IPS DF 19.7 (cell line): ENCODE data around the gene GPD2.

Experiments
- DNase-seq: peaks from one replicate; pipeline ENCODE4 v3.0.0-alpha.2; 2013; ENCODE audit warnings: low read depth, low spot score

Gene GPD2

GRCh38 chr2:156436497-156437085, 412 bp downstream of the GPD2 start:
- no peak for DNase-seq

- DNase-seq = no peak
Measured at GRCh38 chr2:156437272-156437930, 1.2 kb downstream of the GPD2 start.

- DNase-seq = no peak
Measured at GRCh38 chr2:156437931-156438410, 1.8 kb downstream of the GPD2 start.

- no peak for DNase-seq
Measured at GRCh38 chr2:156443089-156443488, 6.9 kb downstream of the GPD2 start.

GRCh38 chr2:156445296-156446220, 9.4 kb downstream of the GPD2 start:
- DNase-seq = no peak

- DNase-seq = no peak
Measured at GRCh38 chr2:156447761-156448160, 11.6 kb downstream of the GPD2 start.

- no peak for DNase-seq
Measured at GRCh38 chr2:156448766-156449165, 12.6 kb downstream of the GPD2 start.

- no peak for DNase-seq
Measured at GRCh38 chr2:156452971-156453370, 16.8 kb downstream of the GPD2 start.

- no peak for DNase-seq
Measured at GRCh38 chr2:156455361-156455975, 19.3 kb downstream of the GPD2 start.

GRCh38 chr2:156456616-156457015, 20.4 kb downstream of the GPD2 start:
- DNase-seq = no peak

- no peak for DNase-seq
Measured at GRCh38 chr2:156457523-156458517, 21.6 kb downstream of the GPD2 start.

GRCh38 chr2:156459720-156460119, 23.5 kb downstream of the GPD2 start:
- no peak for DNase-seq

GRCh38 chr2:156464106-156464505, 27.9 kb downstream of the GPD2 start:
- DNase-seq = no peak

- DNase-seq = no peak
Measured at GRCh38 chr2:156465573-156465972, 29.4 kb downstream of the GPD2 start.

- no peak for DNase-seq
Measured at GRCh38 chr2:156466739-156467405, 30.7 kb downstream of the GPD2 start.

GRCh38 chr2:156470975-156471583, 34.9 kb downstream of the GPD2 start:
- DNase-seq = no peak

GRCh38 chr2:156471762-156472161, 35.6 kb downstream of the GPD2 start:
- DNase-seq = no peak

GRCh38 chr2:156472686-156473085, 36.5 kb downstream of the GPD2 start:
- no peak for DNase-seq

GRCh38 chr2:156473445-156473844, 37.3 kb downstream of the GPD2 start:
- no peak for DNase-seq

- DNase-seq = no peak
Measured at GRCh38 chr2:156474401-156474800, 38.2 kb downstream of the GPD2 start.
